ENCODE data around the gene MRTFA.

DNA sequence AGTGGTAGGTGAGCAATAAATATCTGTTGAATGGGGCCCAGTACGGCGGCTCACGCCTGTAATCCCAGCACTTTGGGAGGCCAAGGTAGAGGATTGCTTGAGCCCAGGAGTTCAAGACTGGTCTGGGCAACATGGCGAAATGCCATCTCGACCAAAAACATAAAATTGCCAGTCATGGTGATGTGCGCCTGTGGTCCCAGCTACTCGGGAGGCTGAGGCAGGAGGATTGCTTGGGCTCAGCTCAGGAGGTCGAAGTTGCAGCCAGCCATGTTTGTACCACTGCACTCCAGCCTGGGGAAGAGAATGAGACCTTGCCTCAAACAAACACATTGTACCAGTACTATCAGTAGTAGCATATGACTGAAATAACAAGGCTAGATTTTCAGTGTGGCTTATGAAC, 262.0 kb downstream of the MRTFA start:
- TF ChIP-seq, protein P1, sequence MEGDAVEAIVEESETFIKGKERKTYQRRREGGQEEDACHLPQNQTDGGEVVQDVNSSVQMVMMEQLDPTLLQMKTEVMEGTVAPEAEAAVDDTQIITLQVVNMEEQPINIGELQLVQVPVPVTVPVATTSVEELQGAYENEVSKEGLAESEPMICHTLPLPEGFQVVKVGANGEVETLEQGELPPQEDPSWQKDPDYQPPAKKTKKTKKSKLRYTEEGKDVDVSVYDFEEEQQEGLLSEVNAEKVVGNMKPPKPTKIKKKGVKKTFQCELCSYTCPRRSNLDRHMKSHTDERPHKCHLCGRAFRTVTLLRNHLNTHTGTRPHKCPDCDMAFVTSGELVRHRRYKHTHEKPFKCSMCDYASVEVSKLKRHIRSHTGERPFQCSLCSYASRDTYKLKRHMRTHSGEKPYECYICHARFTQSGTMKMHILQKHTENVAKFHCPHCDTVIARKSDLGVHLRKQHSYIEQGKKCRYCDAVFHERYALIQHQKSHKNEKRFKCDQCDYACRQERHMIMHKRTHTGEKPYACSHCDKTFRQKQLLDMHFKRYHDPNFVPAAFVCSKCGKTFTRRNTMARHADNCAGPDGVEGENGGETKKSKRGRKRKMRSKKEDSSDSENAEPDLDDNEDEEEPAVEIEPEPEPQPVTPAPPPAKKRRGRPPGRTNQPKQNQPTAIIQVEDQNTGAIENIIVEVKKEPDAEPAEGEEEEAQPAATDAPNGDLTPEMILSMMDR (IDR thresholded peaks at IDR 0.05), result no peak
- TF ChIP-seq POLR2A (IDR thresholded peaks at IDR 0.05), result no peak
